Measurements from ENCODE around the gene ODAD3.

Gene ODAD3

GRCh38 chr19:11425719-11426457 is 9.0 kb downstream of the ODAD3 start:
- no peak for DNase-seq (ENCODE audit: extremely low read depth, low read depth)
- TF ChIP-seq CTCF (IDR thresholded peaks at IDR 0.05; ENCODE audit: low read depth, low read length): no peak

GRCh38 chr19:11423791-11424181 is 11.1 kb downstream of the ODAD3 start:
- no peak for TF ChIP-seq CTCF (IDR thresholded peaks at IDR 0.05; ENCODE audit: low read depth, low read length)
- no peak for DNase-seq (ENCODE audit: extremely low read depth, low read depth)

- no peak for TF ChIP-seq CTCF (IDR thresholded peaks at IDR 0.05; ENCODE audit: low read depth, low read length)
- DNase-seq (ENCODE audit: extremely low read depth, low read depth): no peak
Measured at GRCh38 chr19:11423164-11423790, 11.6 kb downstream of the ODAD3 start.

- no peak for TF ChIP-seq CTCF (IDR thresholded peaks at IDR 0.05; ENCODE audit: low read depth, low read length)
- DNase-seq (ENCODE audit: extremely low read depth, low read depth): no peak
Measured at GRCh38 chr19:11422163-11423065, 12.5 kb downstream of the ODAD3 start.

GRCh38 chr19:11421371-11422098 is 13.4 kb downstream of the ODAD3 start:
- TF ChIP-seq CTCF (IDR thresholded peaks at IDR 0.05; ENCODE audit: low read depth, low read length): no peak
- no peak for DNase-seq (ENCODE audit: extremely low read depth, low read depth)

GRCh38 chr19:11420429-11421370 is 14.2 kb downstream of the ODAD3 start:
- no peak for DNase-seq (ENCODE audit: extremely low read depth, low read depth)
- TF ChIP-seq CTCF (IDR thresholded peaks at IDR 0.05; ENCODE audit: low read depth, low read length): no peak
